Panc1 (cell line): ENCODE measurements around the gene KCNN2. TPM values are rescaled to one million over a fixed set of nuclear protein-coding genes. Genes with fewer than 3 reads are reported as not detected.

Source experiments
- ATAC-seq: fragments of 200-7000 bp; cut with Tn5 transposase; 2 replicates; pipeline ENCODE4 v1.9.1; 2020; ENCODE audit warnings: mild to moderate bottlenecking, moderate library complexity
- BruUV-seq: library from RNA; stranded (reverse); fragments of 400-500 nt; replicated peaks from 2 replicates; lab custom pipeline; 2021; lab: Mats Ljungman, UMichigan
- CTCF ChIA-PET: fragments of 300-600 bp; sonication (Branson Sonifier 250); formaldehyde crosslinking; loops from one replicate; lab custom pipeline; 2022; ENCODE audit warnings: antibody characterized with exemption; lab: Charles Lee
- POLR2A ChIA-PET: fragments of 300-600 bp; sonication (Branson Sonifier 250); formaldehyde crosslinking; loops from one replicate; lab custom pipeline; 2022; ENCODE audit warnings: antibody characterized with exemption; lab: Charles Lee
- DNase-seq: peaks from one replicate; pipeline ENCODE4 v3.0.0-alpha.2; 2010; ENCODE audit warnings: low read depth, low spot score
- H3K27ac ChIP-seq: 2 replicates; pipeline ENCODE4 v1.5.1; 2011; ENCODE audit warnings: mild to moderate bottlenecking, low read length, inconsistent platforms
- H3K27me3 ChIP-seq: fragments of 200-500 bp; sonication (Bioruptor generic); 2 replicates; pipeline ENCODE4 v1.6.0; 2014; ENCODE audit warnings: low read length, inconsistent platforms; ENCODE audit not compliant: control insufficient read depth, insufficient read depth
- H3K36me3 ChIP-seq: fragments of 200-500 bp; sonication (Bioruptor generic); 2 replicates; pipeline ENCODE4 v1.5.1; 2014; ENCODE audit warnings: inconsistent platforms, mild to moderate bottlenecking, low read length, moderate library complexity; ENCODE audit not compliant: control insufficient read depth, insufficient read depth
- H3K4me1 ChIP-seq: 2 replicates; pipeline ENCODE4 v1.5.1; 2011; ENCODE audit warnings: inconsistent platforms, mild to moderate bottlenecking, low read length, moderate library complexity; ENCODE audit not compliant: control insufficient read depth, insufficient read depth
- H3K4me3 ChIP-seq, 2 experiments: 2 replicates each; pipeline ENCODE4 v1.5.1; 2011 to 2012; ENCODE audit warnings: low read depth in 2 of 2, low read length in 2 of 2, mild to moderate bottlenecking in 2 of 2, inconsistent platforms in 1 of 2, moderate library complexity in 1 of 2
- H3K9me3 ChIP-seq: fragments of 200-500 bp; sonication (Bioruptor generic); 2 replicates; pipeline ENCODE4 v1.5.1; 2014; ENCODE audit warnings: low read depth, mild to moderate bottlenecking, inconsistent platforms, low read length, moderate library complexity; ENCODE audit not compliant: control insufficient read depth, insufficient read depth
- POLR2AphosphoS5 ChIP-seq: IDR thresholded peaks from 2 replicates; pipeline ENCODE4 v1.6.1; 2012; ENCODE audit warnings: mild to moderate bottlenecking, low read depth, low read length, moderate library complexity
- SIN3A ChIP-seq: IDR thresholded peaks from 2 replicates; pipeline ENCODE4 v1.6.1; 2012; ENCODE audit warnings: low read depth, mild to moderate bottlenecking, low read length, moderate library complexity, borderline replicate concordance; ENCODE audit not compliant: insufficient read depth
- TCF7L2 ChIP-seq: IDR thresholded peaks from 2 replicates; pipeline ENCODE4 v1.6.1; 2011; ENCODE audit warnings: mild to moderate bottlenecking, low read depth, low read length, inconsistent platforms
- in situ Hi-C: cut with HindIII; loops from 2 replicates; pipeline ENCODE4 v1.10.0; 2016; ENCODE audit warnings: low sequenced_read_pairs, low pct_unique_long_range_greater_than_20kb
- intact Hi-C: fragments of 100-400 bp; cut with micrococcal nuclease; formaldehyde crosslinking; loops from one replicate; pipeline ENCODE4 v1.10.0; 2022; ENCODE audit not compliant: unreplicated experiment
- total RNA-seq: library from RNA; stranded (reverse); gene quantifications from one replicate; pipeline ENCODE4 v1.2.1, GENCODE V29; 2021; ENCODE audit not compliant: unreplicated experiment
- TF ChIP-seq, protein P1 (sequence below): fragments of 450-650 bp; IDR thresholded peaks from 2 replicates; pipeline ENCODE4 v1.5.1; 2017; ENCODE audit warnings: mild to moderate bottlenecking
- TF ChIP-seq, protein P2 (sequence below), 2 experiments: IDR thresholded peaks; 2 replicates each; pipeline ENCODE4 v1.6.1; 2011 to 2012; ENCODE audit warnings: low read depth in 2 of 2, control low read depth in 1 of 2, low read length in 1 of 2, mild to moderate bottlenecking in 1 of 2, moderate library complexity in 1 of 2; ENCODE audit not compliant: insufficient read depth in 1 of 2

The KCNN2 gene
- total RNA-seq, 1 experiment from 2014 or later: not detected

DNA sequence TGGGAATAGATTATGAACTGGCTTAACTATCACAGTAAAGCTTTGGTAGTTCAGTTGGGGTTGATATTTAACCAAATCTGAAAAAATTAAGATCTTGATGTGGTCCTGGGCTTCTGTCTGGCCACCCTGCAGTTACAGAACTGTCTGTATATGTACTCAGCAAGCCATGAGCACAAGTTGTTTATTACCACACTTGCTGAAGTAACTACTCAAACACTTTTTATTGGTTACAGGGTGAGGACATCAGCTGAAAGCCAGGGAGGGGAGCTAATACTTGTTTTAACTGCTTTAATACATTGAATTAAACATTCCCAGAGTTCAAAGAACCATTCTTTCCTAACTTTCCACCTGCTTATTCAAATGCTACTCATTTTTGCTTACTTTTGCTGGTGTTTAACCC lies 29.4 kb upstream of the KCNN2 start:
- in situ Hi-C loops: no loop called here
- CTCF ChIA-PET: no interaction called here

DNA sequence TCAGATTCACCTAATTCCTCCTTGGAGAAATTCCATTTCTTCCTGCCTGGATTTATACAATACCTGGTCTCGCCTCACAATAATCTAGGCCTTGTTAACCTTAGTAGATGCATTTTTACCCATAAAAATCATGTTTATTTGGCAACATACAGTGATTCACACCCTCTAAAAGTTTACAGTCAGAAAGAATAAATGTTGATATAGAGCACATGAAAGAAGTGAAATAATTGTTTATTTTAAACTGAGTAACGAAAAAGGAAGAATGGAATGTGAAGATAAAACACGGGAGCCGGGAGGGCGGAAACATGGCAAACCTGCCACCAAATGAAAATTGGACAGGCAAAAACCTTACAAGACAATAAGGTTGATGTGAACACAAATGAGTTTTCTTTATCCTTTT lies 28.9 kb upstream of the KCNN2 start:
- ATAC-seq: no peak
- no peaks in the 10 kb centered on the region for H3K27me3 ChIP-seq
- no peak for DNase-seq
- no TSS peak for BruUV-seq
- POLR2A ChIA-PET: no interaction called here
- H3K4me1 ChIP-seq: no peaks in the 10 kb centered on the region
- no peak overlapping the region for H3K4me3 ChIP-seq
- TF ChIP-seq, protein P1, sequence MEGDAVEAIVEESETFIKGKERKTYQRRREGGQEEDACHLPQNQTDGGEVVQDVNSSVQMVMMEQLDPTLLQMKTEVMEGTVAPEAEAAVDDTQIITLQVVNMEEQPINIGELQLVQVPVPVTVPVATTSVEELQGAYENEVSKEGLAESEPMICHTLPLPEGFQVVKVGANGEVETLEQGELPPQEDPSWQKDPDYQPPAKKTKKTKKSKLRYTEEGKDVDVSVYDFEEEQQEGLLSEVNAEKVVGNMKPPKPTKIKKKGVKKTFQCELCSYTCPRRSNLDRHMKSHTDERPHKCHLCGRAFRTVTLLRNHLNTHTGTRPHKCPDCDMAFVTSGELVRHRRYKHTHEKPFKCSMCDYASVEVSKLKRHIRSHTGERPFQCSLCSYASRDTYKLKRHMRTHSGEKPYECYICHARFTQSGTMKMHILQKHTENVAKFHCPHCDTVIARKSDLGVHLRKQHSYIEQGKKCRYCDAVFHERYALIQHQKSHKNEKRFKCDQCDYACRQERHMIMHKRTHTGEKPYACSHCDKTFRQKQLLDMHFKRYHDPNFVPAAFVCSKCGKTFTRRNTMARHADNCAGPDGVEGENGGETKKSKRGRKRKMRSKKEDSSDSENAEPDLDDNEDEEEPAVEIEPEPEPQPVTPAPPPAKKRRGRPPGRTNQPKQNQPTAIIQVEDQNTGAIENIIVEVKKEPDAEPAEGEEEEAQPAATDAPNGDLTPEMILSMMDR: no peak
- TF ChIP-seq TCF7L2 (no peak), SIN3A (no peak), POLR2AphosphoS5 (no peak)
- TF ChIP-seq, protein P2, sequence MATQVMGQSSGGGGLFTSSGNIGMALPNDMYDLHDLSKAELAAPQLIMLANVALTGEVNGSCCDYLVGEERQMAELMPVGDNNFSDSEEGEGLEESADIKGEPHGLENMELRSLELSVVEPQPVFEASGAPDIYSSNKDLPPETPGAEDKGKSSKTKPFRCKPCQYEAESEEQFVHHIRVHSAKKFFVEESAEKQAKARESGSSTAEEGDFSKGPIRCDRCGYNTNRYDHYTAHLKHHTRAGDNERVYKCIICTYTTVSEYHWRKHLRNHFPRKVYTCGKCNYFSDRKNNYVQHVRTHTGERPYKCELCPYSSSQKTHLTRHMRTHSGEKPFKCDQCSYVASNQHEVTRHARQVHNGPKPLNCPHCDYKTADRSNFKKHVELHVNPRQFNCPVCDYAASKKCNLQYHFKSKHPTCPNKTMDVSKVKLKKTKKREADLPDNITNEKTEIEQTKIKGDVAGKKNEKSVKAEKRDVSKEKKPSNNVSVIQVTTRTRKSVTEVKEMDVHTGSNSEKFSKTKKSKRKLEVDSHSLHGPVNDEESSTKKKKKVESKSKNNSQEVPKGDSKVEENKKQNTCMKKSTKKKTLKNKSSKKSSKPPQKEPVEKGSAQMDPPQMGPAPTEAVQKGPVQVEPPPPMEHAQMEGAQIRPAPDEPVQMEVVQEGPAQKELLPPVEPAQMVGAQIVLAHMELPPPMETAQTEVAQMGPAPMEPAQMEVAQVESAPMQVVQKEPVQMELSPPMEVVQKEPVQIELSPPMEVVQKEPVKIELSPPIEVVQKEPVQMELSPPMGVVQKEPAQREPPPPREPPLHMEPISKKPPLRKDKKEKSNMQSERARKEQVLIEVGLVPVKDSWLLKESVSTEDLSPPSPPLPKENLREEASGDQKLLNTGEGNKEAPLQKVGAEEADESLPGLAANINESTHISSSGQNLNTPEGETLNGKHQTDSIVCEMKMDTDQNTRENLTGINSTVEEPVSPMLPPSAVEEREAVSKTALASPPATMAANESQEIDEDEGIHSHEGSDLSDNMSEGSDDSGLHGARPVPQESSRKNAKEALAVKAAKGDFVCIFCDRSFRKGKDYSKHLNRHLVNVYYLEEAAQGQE (IDR thresholded peaks at IDR 0.05; ENCODE audit: insufficient read depth in 1 of 2, low read depth in 2 of 2, low read length in 1 of 2): no peak
- in situ Hi-C loops: no loop called here
- no peaks in the 10 kb centered on the region for H3K36me3 ChIP-seq
- no peak overlapping the region for H3K27ac ChIP-seq
- intact Hi-C loops: no loop called here
- H3K9me3 ChIP-seq: no peaks in the 10 kb centered on the region
- CTCF ChIA-PET: no interaction called here

More for the DNA sequence above, 29.4 kb upstream of the KCNN2 start:
- no peak for DNase-seq
- H3K36me3 ChIP-seq: no peaks in the 10 kb centered on the region
- no peaks in the 10 kb centered on the region for H3K4me1 ChIP-seq
- H3K9me3 ChIP-seq: no peaks in the 10 kb centered on the region
- no peak overlapping the region for H3K4me3 ChIP-seq
- POLR2A ChIA-PET: no interaction called here
- BruUV-seq: no TSS peak
- TF ChIP-seq, protein P1: no peak
- H3K27ac ChIP-seq: no peak overlapping the region
- intact Hi-C loops: no loop called here
- no peaks in the 10 kb centered on the region for H3K27me3 ChIP-seq
- ATAC-seq: no peak

DNA sequence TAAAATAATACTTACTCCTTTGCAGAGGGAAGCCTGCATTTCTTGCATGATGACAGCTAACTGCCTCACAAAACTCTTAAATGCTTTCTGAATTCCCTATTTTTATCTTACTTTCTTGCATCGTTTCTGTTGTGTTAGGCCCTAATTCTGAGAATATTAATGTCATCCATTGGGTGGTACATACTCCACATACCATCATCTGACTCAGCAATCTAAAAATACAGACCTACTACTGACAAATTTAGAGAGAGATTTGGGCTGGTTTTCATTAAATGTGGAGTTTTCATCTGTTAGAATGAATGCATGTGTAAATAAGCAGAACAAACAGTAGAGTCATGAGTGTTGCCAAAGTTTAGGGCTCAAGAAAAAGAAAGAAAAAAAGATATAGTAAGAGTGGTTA lies 26.5 kb upstream of the KCNN2 start:
- no peaks in the 10 kb centered on the region for H3K4me1 ChIP-seq
- ChIA-PET POLR2A (no interaction called here), CTCF (no interaction called here)
- no peak overlapping the region for H3K27ac ChIP-seq
- no peak overlapping the region for H3K4me3 ChIP-seq
- in situ Hi-C loops: no loop called here
- BruUV-seq: no TSS peak
- DNase-seq (no peak), ATAC-seq (no peak)
- no peaks in the 10 kb centered on the region for H3K9me3 ChIP-seq
- intact Hi-C loops: no loop called here
- no peaks in the 10 kb centered on the region for H3K36me3 ChIP-seq
- no peaks in the 10 kb centered on the region for H3K27me3 ChIP-seq
- TF ChIP-seq, protein P1: no peak
- no peak for TF ChIP-seq POLR2AphosphoS5
- no peak for TF ChIP-seq SIN3A
- TF ChIP-seq, protein P2 (IDR thresholded peaks at IDR 0.05; ENCODE audit: insufficient read depth in 1 of 2, low read depth in 2 of 2, low read length in 1 of 2): no peak
- no peak for TF ChIP-seq TCF7L2
